ENCODE results near the gene CMTM4. TPM values are rescaled to one million over a fixed set of nuclear protein-coding genes. Genes with fewer than 3 reads are reported as not detected.

The CMTM4 gene
- total and polyA plus RNA-seq, 2 of the 8 experiments (the other 6 are each of a cell fraction or from before 2014, with no cell fraction given): 35.3 to 51.7 TPM

- TF ChIP-seq SUZ12 (IDR thresholded peaks at IDR 0.05; ENCODE audit: low read length): no peak
Measured at GRCh38 chr16:66608241-66609138, 88.1 kb downstream of the CMTM4 start (continued).

All from H1 (cell line).